GM18870 (cell line): Measurements from ENCODE around the gene CTSE.
"Not testable (repeated sequence)": the region's sequence is repeated elsewhere in the genome, so short reads cannot be mapped to it uniquely, and the experiment has no call there.

Experiments
- ATAC-seq: cut with Tn5 transposase; IDR thresholded peaks from one replicate; pipeline ENCODE4 v1.9.1; 2021; ENCODE audit warnings: moderate library complexity; ENCODE audit not compliant: unreplicated experiment

Gene CTSE

GRCh38 chr1:206020393-206021007 lies 3.2 kb downstream of the CTSE start:
- no peak for ATAC-seq

GRCh38 chr1:206015071-206015470 lies 8.6 kb downstream of the CTSE start:
- no peak for ATAC-seq

GRCh38 chr1:206014601-206015000 lies 9.1 kb downstream of the CTSE start:
- ATAC-seq = no peak

GRCh38 chr1:206013026-206013795 lies 10.5 kb downstream of the CTSE start:
- ATAC-seq = no peak

GRCh38 chr1:206012086-206012859 lies 11.4 kb downstream of the CTSE start:
- ATAC-seq = peak; percentile 96

- ATAC-seq = no peak
Measured at GRCh38 chr1:206011057-206011456, 12.6 kb downstream of the CTSE start.

- ATAC-seq = no peak
Measured at GRCh38 chr1:206010060-206010459, 13.6 kb downstream of the CTSE start.

- no peak for ATAC-seq
Measured at GRCh38 chr1:206006946-206007345, 16.7 kb downstream of the CTSE start.

GRCh38 chr1:206005778-206006180 lies 17.9 kb downstream of the CTSE start:
- ATAC-seq = no peak

- ATAC-seq = no peak
Measured at GRCh38 chr1:206005234-206005633, 18.5 kb downstream of the CTSE start.

- no peak for ATAC-seq
Measured at GRCh38 chr1:206004826-206005225, 18.9 kb downstream of the CTSE start.

- no peak for ATAC-seq
Measured at GRCh38 chr1:206003854-206004800, 19.6 kb downstream of the CTSE start.

GRCh38 chr1:206002871-206003801 lies 20.6 kb downstream of the CTSE start, which contains the start of gene RAB7B:
Gene RAB7B, minus strand, starts transcription at chr1:206003395. Its CDS starts 9,260 bp downstream, at chr1:205994135.
- no peak for ATAC-seq

GRCh38 chr1:206002160-206002559 lies 21.5 kb downstream of the CTSE start:
- ATAC-seq = no peak

GRCh38 chr1:206001476-206001888 lies 22.2 kb downstream of the CTSE start:
- ATAC-seq = no peak

GRCh38 chr1:206000641-206001339 lies 22.9 kb downstream of the CTSE start:
- no peak for ATAC-seq

GRCh38 chr1:205998457-205999241 lies 25.0 kb downstream of the CTSE start:
- ATAC-seq = no peak

- ATAC-seq = not testable (repeated sequence)
Measured at GRCh38 chr1:205996641-205997040, 27.1 kb downstream of the CTSE start.
